ENCODE measurements around the gene LCNL1. TPM values are rescaled to one million over a fixed set of nuclear protein-coding genes. Genes with fewer than 3 reads are reported as not detected.

The LCNL1 gene
- total and polyA plus RNA-seq, 10 of the 15 experiments (the other 5 are each of a cell fraction or from before 2014, with no cell fraction given): not detected

GRCh38 chr9:136965771-136966484, 16.9 kb upstream of the LCNL1 start (continued):
- TF ChIP-seq BCL3 (IDR thresholded peaks at IDR 0.05; ENCODE audit: borderline replicate concordance, insufficient read depth, low read depth, low read length, poor library complexity, severe bottlenecking): no peak
- TF ChIP-seq NBN (IDR thresholded peaks at IDR 0.05): 0 out of 2 replicates have a peak, but pooled peaks have one; percentile 25
- TF ChIP-seq TCF3 (IDR thresholded peaks at IDR 0.05; ENCODE audit: borderline replicate concordance, insufficient read depth, low read depth, low read length): no peak
- TF ChIP-seq MLLT1 (IDR thresholded peaks at IDR 0.05): no peak
- no peak for TF ChIP-seq SP1 (IDR thresholded peaks at IDR 0.05; ENCODE audit: low read depth, low read length)
- TF ChIP-seq FOXK2 (IDR thresholded peaks at IDR 0.05): no peak
- TF ChIP-seq ATF3 (IDR thresholded peaks at IDR 0.05; ENCODE audit: borderline replicate concordance, extremely low read depth, low read depth, low read length): no peak
- no peak for TF ChIP-seq RBBP5 (conservative IDR thresholded peaks at IDR 0.05)
- no peak for TF ChIP-seq ZNF622 (IDR thresholded peaks at IDR 0.05)
- TF ChIP-seq CHD4 (IDR thresholded peaks at IDR 0.05): no peak
- peak; percentile 19 for TF ChIP-seq USF1 (IDR thresholded peaks at IDR 0.05; ENCODE audit: borderline replicate concordance, extremely low read length, insufficient read depth, low read depth, low read length)
- TF ChIP-seq TCF12 (IDR thresholded peaks at IDR 0.05; ENCODE audit: low read depth, low read length): no peak
- no peak for TF ChIP-seq POLR2AphosphoS5 (IDR thresholded peaks at IDR 0.05; ENCODE audit: low read length)
- no peak for TF ChIP-seq ZNF384 (IDR thresholded peaks at IDR 0.05; ENCODE audit: borderline replicate concordance, low read depth, low read length)
- TF ChIP-seq EP300 (IDR thresholded peaks at IDR 0.05; ENCODE audit: borderline replicate concordance in 1 of 2, control insufficient read depth in 1 of 2, low read depth in 2 of 2, low read length in 2 of 2): no peak
- TF ChIP-seq SPI1 (IDR thresholded peaks at IDR 0.05; ENCODE audit: borderline replicate concordance, insufficient read depth, low read depth, low read length): no peak
- no peak for TF ChIP-seq NFIC (IDR thresholded peaks at IDR 0.05; ENCODE audit: low read depth, low read length)
- TF ChIP-seq ZBTB11 (CRISPR knock-in tag; IDR thresholded peaks at IDR 0.05): no peak
- no peak for TF ChIP-seq SKIL (IDR thresholded peaks at IDR 0.05; ENCODE audit: low read depth, poor library complexity, severe bottlenecking)
